ELR (cell line): Measurements from ENCODE around the gene ZSWIM4.
A peak's percentile ranks its signal among the peaks of the same experiment; 100 is the strongest.

Source experiments
- DNase-seq: peaks from one replicate; pipeline ENCODE4 v3.0.0-alpha.2; 2015; ENCODE audit warnings: low read depth

Gene ZSWIM4

DNA sequence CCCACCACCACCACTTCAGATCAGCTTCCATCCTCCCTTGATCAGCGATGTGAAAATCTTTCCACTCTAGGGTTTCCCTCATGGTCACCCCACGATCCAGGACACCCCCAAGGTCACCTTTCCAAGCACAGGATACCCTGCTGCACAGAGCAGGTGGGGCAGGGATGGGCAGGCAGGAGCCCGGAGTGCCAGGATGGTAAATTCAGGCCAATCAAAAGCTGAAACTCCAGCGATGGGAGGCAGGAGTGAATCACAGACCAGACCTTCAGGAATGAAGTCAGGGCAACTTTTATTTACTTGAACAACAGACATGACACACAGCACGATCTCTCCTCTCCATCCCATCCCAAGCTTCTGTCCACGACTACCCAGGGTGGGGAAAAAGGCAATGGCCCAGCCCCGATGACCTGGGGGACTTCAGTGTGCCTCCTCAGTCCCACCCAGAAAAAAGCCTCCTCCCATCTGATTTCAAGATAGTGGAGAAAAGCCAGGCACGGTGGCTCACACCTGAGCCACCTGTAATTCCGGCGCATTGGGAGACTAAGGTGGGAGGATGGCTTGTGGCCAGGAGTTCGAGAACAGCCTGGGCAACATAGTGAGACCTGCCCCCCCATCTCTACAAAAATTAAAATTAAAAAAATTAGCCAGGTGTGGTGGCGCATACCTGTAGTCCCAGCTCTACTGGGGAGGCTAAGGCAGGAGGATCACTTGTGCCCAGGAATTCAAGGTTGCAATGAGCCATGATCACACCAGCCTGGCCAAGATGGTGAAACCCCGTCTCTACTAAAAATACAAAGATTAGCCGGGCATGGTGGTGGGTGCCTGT lies 39.2 kb downstream of the ZSWIM4 start:
- peak; percentile 92 for DNase-seq

DNA sequence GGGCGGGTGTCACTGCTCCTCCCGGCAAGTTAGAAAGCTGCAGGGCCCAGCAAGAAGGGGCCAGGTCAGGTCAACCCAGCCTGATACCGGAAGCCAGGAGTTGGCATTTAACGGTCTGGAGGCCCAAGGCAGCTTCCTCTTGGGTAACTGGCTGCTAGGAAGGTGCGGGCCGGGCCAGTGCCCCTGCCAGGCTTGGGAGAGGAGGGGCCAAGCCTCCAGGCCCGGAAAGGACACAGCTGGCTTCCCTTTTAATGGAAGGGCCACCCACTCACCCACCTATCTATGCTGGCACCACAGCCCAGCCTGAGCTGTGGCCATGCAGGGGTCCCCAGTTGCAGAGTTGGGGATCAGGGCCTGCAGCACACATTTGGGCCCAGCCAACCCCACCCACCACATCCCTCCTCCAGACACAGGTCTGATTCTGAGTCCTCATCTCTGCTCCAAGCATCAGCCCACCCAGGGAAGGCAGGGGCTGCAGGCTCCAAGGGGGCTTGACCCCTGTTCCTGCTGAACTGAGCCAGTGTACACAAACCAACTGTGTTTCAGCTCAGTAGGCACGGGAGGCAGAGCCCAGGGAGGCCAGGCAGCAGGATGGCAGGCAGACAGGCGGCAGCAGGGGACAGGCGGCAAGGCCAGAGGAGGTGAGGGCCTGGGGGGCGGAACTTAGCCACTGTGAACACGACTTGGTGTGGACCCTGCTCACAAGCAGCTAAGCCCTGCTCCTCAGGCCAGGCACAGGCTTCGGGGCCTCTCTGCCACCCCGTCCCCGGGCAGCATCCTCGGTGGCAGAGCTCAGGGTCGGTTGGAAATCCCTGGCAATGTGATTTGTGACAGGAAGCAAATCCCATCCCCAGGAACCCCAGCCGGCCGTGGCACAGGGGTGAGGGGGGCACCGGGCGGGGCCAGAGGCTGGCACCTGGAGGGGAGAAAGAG lies 40.8 kb downstream of the ZSWIM4 start:
- no peak for DNase-seq

DNA sequence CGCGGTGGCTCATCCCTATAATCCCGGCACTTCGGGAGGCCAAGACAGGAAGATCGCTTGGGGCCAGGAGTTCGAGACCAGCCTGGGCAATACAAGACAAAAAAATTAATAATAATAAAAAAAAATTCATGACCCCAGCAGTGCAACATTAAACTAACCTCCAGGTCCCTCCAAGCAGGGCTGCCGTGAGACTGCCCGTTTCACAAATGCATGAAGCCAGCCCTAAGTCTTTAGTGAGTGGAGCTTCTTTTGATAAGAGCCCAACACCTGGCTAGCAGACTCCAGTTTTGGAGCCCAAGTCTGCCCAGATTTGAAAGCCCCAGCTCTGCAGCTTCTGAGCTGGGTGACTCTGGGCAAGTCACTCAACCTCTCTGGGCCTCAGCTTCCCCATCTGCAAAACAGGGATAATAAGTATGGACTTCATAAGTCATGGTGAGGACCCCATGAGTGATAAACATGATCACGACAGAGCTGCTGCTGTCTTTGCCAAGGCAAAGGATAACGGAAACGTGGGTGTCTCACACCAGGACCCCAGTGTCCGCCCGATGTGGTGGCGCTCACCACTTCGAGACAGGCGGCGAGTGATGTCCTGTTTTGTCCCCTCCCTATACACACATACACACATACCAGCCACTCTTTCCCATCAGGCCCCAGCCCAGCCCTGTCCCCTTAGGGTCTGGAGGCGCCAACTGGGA lies 43.3 kb downstream of the ZSWIM4 start:
- no peak for DNase-seq

DNA sequence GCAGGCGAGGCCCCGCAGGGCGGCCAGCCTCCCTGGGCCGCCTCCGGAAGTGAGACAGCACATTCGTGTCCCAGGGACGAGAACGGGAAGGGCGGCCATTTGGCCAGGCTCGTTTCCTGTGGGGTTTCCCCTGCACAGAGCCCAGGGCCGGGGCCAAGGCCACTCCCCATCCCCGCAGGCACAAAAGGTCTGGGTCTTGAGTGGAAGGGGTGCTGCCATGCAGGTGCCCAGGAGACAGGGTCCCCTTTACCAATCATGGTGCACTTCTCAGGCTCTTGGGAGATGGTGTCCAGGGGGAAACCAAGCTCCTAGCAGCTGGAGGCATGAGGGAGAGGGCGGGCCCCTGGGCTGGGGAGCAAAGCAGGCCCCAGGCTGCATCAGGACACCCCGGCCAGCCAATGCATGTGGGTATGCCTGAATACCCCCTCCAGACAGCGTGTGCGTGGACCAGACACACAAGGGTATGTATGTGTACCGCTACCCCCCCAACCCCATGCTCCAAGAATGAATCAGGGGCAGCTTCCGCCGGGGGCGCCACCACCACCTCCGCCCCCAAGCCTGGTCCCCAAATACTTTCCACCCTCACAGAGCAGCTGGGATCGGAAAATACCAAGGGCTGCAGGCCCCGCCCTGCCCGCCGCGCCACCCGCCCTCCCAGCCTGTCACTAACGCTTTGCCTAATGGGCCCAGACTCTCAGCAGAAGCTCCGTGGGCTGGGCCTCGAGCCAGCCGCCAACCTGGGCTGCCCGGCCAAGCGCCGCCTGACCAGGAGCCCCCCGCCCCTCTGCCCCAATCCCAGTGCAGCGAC lies 44.1 kb downstream of the ZSWIM4 start:
- peak; percentile 96 for DNase-seq

DNA sequence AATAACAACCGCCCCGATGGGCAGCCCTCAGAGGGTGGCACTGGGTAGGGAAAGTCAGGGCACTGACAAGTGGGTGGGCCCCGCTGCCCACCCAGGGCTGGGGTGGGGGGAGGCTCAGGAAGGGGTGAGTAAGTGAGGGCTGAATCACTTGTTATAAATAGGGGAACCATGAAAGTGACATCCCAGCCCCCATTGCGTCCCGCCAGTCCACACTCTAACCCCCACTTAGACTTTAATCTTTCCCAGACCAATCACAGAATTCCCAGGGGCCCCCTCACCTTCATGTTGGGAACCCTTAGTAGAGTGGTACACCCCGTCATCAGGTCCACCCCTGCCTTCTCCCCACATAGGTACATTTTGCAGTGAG lies 44.7 kb downstream of the ZSWIM4 start:
- peak; percentile 81 for DNase-seq

DNA sequence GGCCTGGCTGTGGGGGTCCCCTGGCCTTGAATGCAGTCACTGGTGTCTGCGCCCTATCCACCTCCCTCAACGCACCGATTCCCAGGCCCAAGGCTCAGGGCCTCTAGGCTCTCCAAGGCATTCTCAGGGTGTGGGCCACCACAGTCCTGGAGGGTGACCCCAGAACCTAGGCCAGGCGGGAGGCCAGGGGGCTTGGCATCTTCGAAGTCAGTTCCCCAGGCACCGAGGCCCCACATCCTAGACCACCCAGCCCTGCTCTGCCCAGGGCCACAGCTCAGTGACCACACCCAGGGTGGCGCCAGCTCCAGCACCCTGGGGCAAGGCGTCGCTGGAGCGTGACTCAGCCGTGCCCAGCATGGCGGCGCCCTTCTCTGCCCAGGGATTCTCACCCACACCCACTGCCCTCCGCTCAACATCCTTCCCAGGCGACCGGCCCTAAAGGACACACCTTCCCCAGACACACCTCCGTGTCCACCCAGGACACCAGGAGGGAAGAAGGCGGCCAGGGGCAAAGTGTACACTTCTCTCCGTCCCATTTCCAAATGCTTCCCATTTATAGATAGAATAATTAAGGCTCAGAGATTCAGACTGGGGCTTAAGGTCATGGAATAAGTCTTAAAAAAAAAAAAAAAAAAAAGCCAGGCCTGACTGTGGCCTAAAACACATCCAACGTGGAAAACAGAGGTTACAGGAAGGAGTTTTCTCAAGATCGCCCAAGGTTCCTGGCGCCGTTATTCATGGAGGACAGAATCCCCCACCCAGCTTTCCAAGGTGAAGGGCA lies 45.3 kb downstream of the ZSWIM4 start:
- DNase-seq: peak; percentile 88

DNA sequence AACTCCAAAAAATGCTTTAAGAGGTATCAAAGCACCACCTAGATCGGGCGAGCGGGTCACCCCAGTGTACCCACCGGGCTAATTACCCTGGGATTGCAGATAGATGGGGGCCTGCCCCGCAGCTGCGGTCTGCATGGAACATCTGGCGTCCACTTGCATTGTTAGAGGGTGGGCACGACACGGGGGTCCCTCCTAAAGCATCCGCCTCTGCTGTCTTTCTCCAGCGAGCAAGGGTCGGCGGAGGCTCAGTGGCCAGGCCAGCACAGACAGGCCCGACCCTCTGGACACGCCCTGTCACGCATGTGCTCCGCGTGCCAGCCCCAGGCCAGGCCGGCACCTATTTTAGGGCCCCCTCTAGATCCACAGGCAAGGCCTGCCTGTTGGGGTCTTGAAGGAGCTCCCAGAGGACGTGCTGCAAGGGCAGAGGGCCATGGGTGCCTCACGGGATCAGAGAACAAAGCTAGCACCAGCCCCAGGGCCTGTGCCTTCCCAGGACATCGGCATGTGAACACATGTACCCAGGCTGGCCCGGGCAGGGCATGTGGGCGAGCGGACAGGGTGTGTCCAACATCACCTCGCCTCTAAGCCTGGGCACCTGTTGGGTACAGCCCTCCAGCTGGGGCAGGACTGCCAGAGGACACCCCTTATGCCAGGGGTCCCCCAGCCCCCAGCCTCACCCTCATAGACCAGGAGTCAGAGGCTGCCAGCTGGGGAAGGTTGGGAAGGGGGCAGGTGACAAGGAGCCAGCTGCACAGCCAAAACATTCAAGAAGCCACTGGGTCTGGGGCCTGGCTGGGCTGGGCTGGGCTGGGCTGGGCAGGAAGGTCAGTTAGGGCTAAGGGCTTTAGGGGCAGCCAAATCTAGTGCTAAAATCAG lies 46.1 kb downstream of the ZSWIM4 start:
- peak; percentile 68 for DNase-seq

DNA sequence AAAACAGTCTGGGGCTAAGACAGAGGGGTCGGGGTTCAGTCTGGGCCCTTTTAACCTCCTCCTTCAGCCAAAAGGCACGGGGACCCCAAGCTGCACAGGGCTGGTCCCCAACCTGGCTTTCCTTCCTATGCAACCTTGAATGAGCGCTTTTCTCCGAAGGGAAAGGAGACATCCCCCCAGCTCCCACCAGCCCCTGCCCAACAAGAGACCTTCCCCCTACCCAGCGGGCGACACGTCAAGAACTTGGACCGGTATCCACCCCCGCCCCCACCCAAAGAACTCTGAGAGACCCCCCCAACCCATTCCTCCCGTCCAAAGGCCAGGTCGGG lies 46.7 kb downstream of the ZSWIM4 start:
- no peak for DNase-seq

DNA sequence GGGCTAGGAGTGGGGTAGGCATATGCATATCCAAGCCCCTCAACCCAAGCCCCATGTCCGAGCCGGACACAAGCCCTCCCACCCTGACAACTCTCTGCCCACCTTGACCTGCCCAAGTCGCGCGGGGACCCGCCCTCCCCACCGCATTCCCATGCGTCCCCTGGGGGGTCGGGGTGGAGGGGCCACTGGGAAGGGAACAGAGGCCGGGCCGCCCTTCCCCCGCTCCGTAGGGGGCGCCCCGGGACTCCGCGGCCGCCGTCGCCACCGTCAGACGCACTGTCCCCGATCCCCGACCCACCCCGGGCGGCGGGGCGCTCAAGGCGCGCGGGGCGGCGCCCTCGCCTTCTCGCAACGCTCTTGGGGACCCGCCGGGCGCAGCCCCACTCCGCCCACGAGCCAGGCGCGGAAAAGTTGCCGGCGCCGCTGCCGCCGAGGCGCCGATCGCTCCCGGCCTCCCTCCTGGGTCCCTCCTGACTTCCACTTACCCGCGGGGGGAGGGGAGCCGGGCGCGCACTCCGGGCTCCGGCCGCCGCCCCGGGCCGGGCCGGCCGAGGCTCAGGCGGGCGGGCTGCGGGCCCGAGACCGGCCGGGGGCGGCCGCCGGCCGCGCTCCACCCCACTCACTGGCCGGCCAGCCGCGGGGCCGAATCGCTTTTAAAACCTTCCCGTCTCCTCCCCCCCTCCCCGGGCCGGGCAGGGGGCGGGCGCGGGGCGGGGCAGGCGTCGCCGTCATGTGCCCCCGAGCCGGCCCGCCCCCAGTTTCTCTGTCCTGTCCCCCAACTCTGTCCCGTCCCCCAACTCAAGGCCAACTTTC lies 47.3 kb downstream of the ZSWIM4 start:
- peak; percentile 85 for DNase-seq

DNA sequence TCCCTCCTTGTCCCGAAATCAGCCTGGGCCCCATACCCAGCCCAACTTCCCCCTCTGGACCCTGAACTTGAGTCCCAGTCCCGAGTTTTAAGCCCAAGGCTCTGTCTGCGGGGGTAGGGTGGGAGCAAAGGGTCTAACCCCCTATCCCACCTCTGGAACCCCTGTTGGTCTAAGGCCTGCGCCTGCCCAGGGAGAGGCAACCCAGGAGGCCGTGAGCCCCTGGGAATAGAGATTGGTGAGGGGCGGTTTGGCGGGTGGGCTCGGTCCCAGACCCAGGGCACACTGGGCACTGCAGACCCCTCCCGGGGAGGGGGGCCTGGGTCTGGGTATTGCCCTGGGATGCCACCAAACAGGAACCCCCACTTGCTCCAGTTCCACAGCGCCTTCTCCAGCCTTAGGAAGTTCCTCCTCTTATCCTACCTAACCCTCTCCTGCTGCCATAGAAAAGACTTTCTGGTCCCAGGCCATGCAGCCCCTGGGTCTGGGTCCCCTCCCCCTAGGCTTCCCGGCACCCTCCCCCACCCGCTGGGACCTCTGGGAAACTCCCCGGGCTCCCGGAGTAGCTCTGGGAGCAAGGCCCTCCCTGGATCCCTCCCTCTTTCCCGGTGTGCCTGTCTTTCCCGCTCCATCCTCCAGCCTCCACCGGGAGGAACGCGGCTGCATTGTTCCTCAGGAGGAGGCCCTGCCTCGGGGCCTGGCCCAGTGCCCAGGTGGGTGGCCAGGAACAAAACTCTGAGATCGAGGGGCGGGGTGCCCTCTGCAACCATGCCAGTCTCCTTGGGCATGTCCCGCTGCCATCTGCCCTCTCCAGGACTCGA lies 48.1 kb downstream of the ZSWIM4 start:
- peak; percentile 82 for DNase-seq

DNA sequence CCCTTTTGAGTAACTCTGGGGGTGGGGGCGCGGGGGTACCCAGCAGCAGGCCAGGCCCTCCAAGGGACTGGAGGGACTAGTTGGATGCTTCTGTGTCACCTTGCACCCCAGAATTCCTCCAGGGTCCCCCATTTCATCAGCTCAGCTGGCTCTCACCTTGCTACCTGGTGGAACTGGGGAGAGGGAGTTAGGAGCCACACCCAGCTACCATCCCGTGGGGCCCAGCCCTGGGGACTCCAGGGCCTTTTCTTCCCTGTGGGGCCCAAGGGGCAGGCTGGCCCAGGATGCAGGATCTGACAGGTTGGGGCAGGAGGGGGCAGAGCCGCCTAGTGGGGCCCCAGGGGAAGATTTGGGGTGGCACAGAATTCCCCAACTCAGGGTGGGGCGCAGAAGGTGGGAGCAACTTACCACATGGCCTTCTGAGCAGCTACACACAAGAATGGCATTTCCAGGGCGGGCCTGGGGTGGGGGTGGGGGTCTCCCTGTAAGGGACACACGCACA lies 48.9 kb downstream of the ZSWIM4 start:
- DNase-seq: no peak

DNA sequence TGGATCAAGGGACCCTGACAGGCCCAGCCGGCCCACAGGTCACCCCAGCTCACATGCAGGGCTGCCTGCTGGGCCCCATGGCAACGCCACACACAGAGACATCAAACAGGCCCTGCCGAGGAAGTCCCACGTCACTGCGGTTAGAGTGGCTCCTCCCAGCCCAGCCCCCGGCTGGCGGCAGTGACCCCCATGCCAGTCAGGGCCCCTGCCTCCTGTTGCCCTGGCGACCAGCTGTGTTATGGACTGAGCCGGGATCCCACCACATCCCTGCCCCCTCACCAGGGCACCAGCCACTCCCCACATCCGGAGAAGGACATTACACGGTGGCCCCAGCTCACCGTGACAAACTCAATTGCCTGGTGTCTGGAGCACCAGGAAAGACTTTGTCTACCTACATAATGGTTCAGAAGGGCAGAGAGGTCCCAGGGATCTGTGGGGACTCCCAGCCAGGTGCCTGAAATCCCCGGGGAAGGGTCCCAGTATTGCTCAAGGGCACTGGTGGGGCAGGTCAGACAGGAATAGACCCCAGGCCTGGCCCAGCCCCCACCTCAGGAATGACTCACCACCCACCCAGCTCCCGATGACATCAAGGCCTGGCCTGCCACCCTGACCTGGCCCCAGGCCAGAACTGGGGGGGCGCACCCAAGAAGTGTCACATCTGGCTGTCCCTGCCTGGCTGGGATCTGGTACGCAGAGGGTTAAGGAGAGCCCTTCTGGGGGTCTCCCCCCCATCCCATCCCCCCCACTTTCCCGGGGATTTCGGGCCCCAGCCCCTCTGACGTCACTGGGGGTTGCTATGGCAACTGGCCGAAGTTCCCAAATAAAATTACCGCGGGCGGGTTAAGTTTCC lies 51.5 kb downstream of the ZSWIM4 start:
- peak; percentile 95 for DNase-seq

DNA sequence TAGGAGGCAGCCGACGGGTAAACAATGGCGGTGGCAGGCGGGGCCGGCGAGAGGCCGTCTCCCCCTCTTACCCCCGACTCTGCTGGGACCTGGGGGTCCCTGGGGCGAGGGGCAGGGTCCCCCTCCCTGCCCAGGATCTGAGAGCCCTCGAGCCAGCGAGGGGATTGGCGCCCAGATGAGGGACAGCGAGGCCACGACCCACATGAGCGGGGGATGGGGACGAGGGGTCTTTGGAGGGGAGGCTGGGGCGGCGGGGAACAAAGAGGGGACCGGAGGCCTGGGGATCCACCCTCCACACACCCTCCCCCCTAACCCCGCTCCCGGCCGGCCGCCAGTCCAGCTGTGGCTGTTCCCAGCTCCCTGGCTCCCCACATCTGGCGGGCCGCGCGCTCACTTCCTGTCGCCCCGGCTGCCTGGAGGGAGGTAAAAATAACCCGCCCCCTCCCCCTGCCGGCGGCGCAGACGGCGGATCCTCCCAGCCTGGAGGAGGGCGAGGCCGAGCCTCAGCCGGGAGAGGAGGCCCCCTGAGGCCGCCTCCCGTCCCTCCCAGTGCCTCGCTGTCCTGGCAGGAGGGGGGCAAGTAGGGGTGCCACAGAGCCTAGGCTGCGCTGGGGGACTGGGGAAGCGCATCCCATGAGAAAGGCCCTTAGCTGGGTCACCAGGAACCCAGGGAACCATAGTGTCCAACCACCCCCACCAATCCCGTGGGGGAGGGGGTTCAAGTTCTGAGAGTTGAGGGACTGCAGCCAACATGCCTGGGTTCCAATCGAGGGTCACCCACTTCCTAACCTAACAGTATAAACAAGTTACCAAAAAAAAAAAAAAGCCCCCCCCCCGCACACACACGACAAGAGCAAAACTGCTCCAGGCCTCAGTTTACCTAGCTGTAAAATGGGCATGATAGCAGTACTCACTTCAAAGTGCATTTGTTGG lies 52.4 kb downstream of the ZSWIM4 start:
- peak; percentile 95 for DNase-seq

DNA sequence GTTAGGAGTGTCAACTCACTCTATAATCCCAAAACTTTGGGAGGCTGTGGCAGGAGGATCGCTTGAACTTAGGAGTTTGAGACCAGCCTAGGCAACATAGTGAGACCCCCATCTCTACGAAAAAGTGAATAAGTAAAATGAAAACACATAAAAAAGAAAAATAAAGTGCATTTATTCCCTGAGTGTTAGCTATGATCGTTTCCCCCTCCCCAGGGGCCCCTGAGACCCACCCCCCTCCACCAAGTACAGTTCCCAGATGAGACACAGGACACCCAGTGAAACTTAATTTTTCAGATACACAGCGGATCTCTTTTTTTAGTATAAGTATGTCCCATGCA lies 53.1 kb downstream of the ZSWIM4 start:
- no peak for DNase-seq

DNA sequence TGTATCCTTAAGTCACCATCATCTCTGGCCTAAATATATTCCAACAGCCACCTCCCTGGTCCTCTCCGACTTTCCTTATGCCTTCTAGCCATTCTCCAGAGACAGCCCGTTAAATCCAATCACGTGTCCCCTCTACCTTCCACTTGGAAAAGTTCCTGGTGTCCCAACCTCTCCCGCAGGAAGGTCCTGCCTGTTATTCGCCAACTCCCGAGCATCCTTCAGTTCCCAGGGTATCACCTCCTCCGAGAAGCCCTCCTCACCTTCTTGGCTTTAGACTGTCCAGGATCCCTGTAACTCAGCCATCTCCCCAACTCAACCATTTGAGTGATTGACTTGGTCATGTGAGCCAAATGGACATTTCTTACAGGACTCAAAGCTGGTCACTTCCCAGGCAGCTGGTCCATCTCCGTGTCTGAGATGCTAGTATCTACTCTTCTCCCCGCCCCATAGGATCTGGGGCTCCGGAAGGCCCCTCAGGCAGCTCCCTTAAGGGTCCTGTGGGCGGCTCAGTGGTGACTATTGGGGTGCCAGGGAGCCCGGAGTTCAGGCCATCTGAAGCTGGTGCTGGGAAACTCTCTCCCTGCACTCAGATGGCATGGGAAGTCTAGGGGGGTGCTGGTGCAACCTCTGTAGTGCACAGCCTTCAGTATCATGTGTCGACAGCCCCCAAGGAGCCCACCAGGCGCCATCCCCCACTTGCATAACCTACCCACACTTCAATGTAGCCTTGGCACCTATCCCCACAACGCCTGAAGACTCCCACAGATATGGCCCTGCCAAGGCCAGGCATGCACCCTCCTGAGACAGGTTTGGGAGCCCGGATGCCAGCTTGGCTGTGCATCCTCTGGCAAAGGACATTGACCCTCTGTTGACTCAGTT lies 53.8 kb downstream of the ZSWIM4 start:
- DNase-seq: no peak
